Measurements from ENCODE around the gene QSOX2.

QSOX2 gene

DNA sequence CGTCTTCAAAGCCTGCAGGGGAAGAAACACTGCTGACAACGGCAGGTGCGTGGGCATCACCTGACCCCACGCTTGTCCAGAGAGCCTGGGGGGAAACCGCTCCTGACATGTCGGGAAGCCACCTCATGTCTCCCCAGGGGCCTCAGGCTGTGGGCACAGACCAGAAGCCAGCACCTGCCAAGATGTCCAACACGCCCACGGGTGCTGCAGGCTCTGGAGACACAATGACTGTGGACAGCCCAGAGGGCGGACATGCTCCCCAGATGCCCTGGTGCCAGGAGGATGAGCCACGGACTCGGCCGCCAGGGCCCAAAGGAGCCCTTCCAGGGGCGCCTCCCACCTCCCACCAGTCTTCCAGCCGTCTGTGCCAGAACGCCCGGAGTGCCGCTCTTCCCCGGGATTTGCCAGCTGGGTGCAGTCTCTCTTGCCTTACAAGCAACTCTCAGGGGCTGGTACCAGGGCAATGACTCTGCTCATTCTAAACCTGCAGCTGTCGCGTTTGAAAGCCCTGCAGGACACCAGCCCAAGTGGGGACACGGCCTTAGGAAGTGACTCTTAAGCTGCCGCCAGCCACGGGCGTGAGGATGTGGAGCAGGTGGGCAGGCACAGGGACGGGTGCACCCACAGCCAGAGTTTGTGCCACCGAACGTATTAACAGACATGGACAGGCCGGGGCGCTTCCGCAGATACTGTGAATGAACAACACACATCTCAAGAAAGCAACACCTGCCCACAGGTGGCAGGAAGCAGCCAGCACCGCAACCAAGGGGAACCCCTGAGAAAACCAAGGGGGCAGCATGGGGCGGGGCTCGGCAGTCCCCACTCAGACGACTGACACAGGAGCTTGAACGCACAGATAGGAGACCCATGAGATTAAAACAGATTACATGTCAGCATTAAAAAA, 33.9 kb downstream of the QSOX2 start:
- Histone ChIP-seq H3K9ac (ENCODE audit: low read depth, low read length) (no peak overlapping the region), H3K9me3 (ENCODE audit: control insufficient read depth, insufficient read depth, low read length) (no peaks in the 10 kb centered on the region), H3K4me3 (ENCODE audit: low read depth, low read length) (no peak overlapping the region), H3K4me1 (ENCODE audit: control insufficient read depth, insufficient read depth, low read length) (peaks cover 3% of the 10 kb centered on the region), H3K27me3 (ENCODE audit: control insufficient read depth, insufficient read depth, low read length) (no peaks in the 10 kb centered on the region), H3K36me3 (ENCODE audit: control insufficient read depth, insufficient read depth, low read length) (peaks cover 37% of the 10 kb centered on the region)

DNA sequence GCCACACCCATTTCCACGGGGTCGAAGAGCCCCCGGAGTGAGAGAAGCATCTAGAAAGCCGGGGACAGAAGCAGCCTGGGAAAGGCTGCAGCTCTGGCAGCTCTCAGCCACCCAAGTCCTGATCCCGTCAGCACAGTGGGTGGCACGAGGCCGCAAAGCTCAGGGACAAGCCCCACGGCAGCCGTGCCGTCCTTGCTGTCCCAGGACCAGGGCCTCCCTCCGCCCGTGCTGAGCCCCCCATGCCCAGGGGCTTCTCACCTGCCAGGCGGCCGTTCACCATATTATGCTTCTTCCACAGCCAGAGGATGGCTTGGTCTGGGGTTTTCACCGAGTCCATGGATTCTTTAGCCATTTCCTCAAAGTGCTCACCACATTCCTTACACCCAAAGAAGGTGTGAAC, 34.6 kb downstream of the QSOX2 start:
- no peak overlapping the region for H3K9ac ChIP-seq (ENCODE audit: low read depth, low read length)
- peaks cover 3% of the 10 kb centered on the region for H3K4me1 ChIP-seq (ENCODE audit: control insufficient read depth, insufficient read depth, low read length)
- H3K4me3 ChIP-seq (ENCODE audit: low read depth, low read length): no peak overlapping the region
- H3K9me3 ChIP-seq (ENCODE audit: control insufficient read depth, insufficient read depth, low read length): no peaks in the 10 kb centered on the region
- peaks cover 33% of the 10 kb centered on the region for H3K36me3 ChIP-seq (ENCODE audit: control insufficient read depth, insufficient read depth, low read length)
- no peaks in the 10 kb centered on the region for H3K27me3 ChIP-seq (ENCODE audit: control insufficient read depth, insufficient read depth, low read length)

DNA sequence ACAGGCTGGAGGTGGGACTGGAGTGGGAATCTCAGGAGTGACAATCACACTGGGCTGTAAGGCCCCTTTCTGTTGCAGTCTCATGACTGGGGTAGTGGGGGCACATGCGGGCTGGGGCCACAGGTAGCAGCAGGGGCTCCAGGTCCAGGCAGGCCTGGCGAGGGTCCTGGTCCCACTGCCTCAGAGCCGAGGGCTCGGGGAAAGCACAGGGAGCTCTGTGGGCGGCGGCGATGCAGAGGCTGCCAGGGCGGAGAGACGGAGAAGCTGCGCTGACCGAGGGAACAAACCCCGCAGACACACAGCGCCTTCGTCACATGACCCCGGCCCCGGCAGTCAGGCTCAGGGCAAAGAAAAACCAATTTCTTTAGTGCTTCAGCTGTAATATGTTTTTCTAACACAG, 35.3 kb downstream of the QSOX2 start:
- Histone ChIP-seq H3K4me1 (ENCODE audit: control insufficient read depth, insufficient read depth, low read length) (peaks cover 3% of the 10 kb centered on the region), H3K9me3 (ENCODE audit: control insufficient read depth, insufficient read depth, low read length) (no peaks in the 10 kb centered on the region), H3K9ac (ENCODE audit: low read depth, low read length) (no peak overlapping the region), H3K27me3 (ENCODE audit: control insufficient read depth, insufficient read depth, low read length) (no peaks in the 10 kb centered on the region), H3K36me3 (ENCODE audit: control insufficient read depth, insufficient read depth, low read length) (peaks cover 26% of the 10 kb centered on the region), H3K4me3 (ENCODE audit: low read depth, low read length) (no peak overlapping the region)

DNA sequence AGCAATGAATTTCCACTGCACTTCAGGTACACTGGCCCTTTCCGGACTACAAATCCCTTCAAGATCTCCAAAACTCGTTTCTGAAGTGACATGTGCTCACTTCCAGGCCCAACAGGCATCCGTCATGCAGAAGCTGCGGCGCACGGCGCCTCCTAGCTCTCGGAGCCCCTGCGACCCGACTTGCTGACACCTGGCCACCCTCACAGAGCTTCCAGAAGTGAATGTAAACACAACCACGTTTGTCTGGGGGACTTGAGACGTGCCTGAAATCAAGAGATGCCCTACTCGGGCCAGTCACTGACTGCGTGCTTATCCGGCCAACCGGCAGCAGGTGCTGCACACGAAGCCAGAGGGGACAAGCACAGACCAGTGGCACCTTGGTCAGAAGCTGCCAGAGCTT, 35.8 kb downstream of the QSOX2 start:
- Histone ChIP-seq H3K4me1 (ENCODE audit: control insufficient read depth, insufficient read depth, low read length) (peaks cover 3% of the 10 kb centered on the region), H3K36me3 (ENCODE audit: control insufficient read depth, insufficient read depth, low read length) (peaks cover 23% of the 10 kb centered on the region)

DNA sequence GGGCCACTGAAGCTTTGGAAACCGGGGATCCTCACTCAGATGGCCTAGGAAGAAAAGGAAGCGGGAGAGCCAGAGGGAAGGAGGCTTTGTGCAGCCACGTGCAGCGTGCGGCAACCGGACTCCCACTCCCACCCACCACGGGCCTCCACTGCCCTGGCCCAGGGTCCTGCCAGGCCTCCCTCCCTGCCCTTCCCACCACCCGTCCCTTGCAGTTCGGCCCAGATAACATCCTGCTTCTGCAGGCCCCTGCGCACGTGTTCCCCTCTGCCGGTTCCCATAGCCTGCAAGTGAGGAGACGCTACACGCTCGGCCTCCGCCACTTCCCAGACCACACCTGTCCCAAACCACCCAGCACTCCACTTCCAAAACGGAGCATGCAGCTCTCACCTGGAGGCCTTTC, 36.4 kb downstream of the QSOX2 start:
- Histone ChIP-seq H3K9ac (ENCODE audit: low read depth, low read length) (no peak overlapping the region), H3K4me3 (ENCODE audit: low read depth, low read length) (no peak overlapping the region)

More for the DNA sequence above, 35.8 kb downstream of the QSOX2 start:
- H3K9me3 ChIP-seq (ENCODE audit: control insufficient read depth, insufficient read depth, low read length): no peaks in the 10 kb centered on the region
- peaks cover under 1% of the 10 kb centered on the region for H3K27me3 ChIP-seq (ENCODE audit: control insufficient read depth, insufficient read depth, low read length)
- no peak overlapping the region for H3K4me3 ChIP-seq (ENCODE audit: low read depth, low read length)
- H3K9ac ChIP-seq (ENCODE audit: low read depth, low read length): no peak overlapping the region

DNA sequence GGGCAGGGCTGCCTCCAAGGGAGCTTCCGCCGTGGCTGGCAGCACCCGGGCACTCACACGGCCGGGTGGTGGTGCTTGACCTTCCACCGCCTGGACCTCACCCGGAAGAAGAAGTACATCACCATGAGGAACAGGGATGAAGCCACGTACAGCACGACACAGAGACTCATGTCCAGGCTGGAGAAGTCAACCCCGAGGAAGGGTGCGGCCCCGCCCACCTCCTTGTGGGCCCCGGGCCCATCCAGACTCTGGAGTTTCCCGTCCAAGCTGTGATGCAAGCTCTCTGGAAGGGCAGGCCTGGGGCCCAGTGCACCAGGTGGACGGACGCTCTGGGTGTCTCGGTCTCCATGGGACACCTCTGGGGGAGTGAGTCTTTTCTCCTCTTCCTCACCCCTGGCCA, 36.9 kb downstream of the QSOX2 start:
- Histone ChIP-seq H3K9ac (ENCODE audit: low read depth, low read length) (no peak overlapping the region), H3K36me3 (ENCODE audit: control insufficient read depth, insufficient read depth, low read length) (peaks cover 16% of the 10 kb centered on the region)

More for the DNA sequence above, 36.4 kb downstream of the QSOX2 start:
- no peaks in the 10 kb centered on the region for H3K9me3 ChIP-seq (ENCODE audit: control insufficient read depth, insufficient read depth, low read length)
- H3K36me3 ChIP-seq (ENCODE audit: control insufficient read depth, insufficient read depth, low read length): peaks cover 18% of the 10 kb centered on the region
- peaks cover 6% of the 10 kb centered on the region for H3K27me3 ChIP-seq (ENCODE audit: control insufficient read depth, insufficient read depth, low read length)
- peaks cover 3% of the 10 kb centered on the region for H3K4me1 ChIP-seq (ENCODE audit: control insufficient read depth, insufficient read depth, low read length)

DNA sequence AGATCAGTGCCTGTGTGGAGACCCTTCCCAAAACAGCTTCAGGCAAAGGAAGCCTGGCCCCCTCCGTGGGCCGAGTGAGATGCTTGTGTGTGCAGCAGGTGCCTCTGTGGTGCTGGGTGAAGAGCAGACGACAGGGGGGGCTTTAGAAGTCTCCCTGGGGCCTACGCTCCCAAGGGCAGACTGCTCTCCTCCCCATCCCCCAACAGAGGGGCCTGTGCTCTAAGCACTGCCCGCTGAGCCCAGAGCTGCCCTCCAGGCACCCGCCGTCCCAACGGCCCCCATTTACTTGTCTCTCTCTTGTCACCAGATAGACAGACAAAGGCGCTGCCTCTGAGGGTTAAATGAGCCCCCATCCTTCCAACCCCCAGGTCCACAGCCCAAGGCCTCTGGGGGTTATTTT, 38.0 kb downstream of the QSOX2 start:
- Histone ChIP-seq H3K36me3 (ENCODE audit: control insufficient read depth, insufficient read depth, low read length) (peaks cover 16% of the 10 kb centered on the region), H3K9me3 (ENCODE audit: control insufficient read depth, insufficient read depth, low read length) (no peaks in the 10 kb centered on the region), H3K9ac (ENCODE audit: low read depth, low read length) (peak overlapping the region; percentile 37), H3K27me3 (ENCODE audit: control insufficient read depth, insufficient read depth, low read length) (peaks cover 20% of the 10 kb centered on the region), H3K4me3 (ENCODE audit: low read depth, low read length) (no peak overlapping the region), H3K4me1 (ENCODE audit: control insufficient read depth, insufficient read depth, low read length) (peaks cover 3% of the 10 kb centered on the region)

More for the DNA sequence above, 36.9 kb downstream of the QSOX2 start:
- peaks cover 3% of the 10 kb centered on the region for H3K4me1 ChIP-seq (ENCODE audit: control insufficient read depth, insufficient read depth, low read length)
- no peak overlapping the region for H3K4me3 ChIP-seq (ENCODE audit: low read depth, low read length)
- no peaks in the 10 kb centered on the region for H3K9me3 ChIP-seq (ENCODE audit: control insufficient read depth, insufficient read depth, low read length)
- H3K27me3 ChIP-seq (ENCODE audit: control insufficient read depth, insufficient read depth, low read length): peaks cover 11% of the 10 kb centered on the region

DNA sequence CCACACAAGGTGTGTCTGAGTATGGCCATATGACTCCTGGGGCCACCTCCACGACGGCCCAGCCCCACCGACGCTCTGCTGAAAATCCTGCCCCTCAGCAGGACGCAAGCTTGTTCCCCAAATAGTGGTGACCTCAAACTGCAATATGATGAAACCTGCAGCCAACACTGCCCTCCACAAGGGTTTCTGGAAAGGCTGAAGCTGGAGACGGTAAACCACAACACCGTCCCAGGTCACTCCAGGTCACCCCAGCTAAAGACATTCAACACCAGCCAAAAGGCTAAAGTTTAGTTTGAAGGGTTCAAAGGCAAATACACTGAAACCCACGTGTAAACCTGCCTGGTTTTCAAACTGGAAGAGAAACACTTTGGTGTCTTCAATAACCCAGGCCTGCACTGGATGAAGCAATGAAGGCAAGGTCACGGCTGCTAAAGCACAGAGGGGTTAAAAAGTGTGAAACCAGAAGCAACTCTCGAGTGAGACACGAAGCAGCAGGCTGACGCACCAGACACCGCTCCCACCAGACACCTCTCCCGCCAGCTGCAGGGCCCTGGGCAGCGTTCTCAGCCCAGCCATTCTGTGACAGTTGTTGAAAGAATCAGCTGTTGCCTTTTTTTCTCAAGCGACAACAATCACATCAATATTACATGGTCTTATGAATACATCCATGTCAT, 38.9 kb downstream of the QSOX2 start:
- Histone ChIP-seq H3K4me3 (ENCODE audit: low read depth, low read length) (no peak overlapping the region), H3K36me3 (ENCODE audit: control insufficient read depth, insufficient read depth, low read length) (peaks cover 14% of the 10 kb centered on the region), H3K9me3 (ENCODE audit: control insufficient read depth, insufficient read depth, low read length) (no peaks in the 10 kb centered on the region), H3K27me3 (ENCODE audit: control insufficient read depth, insufficient read depth, low read length) (peaks cover 26% of the 10 kb centered on the region), H3K9ac (ENCODE audit: low read depth, low read length) (no peak overlapping the region), H3K4me1 (ENCODE audit: control insufficient read depth, insufficient read depth, low read length) (peaks cover 3% of the 10 kb centered on the region)

DNA sequence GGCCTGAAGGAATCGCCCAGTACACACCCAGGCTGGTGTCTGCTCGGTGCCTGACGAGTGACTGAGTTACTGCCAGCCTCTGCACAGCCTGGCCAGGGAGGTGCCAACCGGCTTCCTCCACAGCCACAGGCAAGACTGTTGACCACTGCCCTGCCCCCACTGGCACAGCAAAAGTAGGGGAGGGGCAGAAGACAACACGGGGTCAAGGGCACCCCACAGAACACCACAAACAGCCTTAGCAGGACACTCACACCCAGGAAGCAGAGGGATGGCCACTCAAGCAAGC, 40.0 kb downstream of the QSOX2 start:
- H3K4me3 ChIP-seq (ENCODE audit: low read depth, low read length): no peak overlapping the region
- H3K27me3 ChIP-seq (ENCODE audit: control insufficient read depth, insufficient read depth, low read length): peaks cover 36% of the 10 kb centered on the region
- H3K4me1 ChIP-seq (ENCODE audit: control insufficient read depth, insufficient read depth, low read length): peaks cover 3% of the 10 kb centered on the region
- no peak overlapping the region for H3K9ac ChIP-seq (ENCODE audit: low read depth, low read length)
- no peaks in the 10 kb centered on the region for H3K9me3 ChIP-seq (ENCODE audit: control insufficient read depth, insufficient read depth, low read length)
- peaks cover 8% of the 10 kb centered on the region for H3K36me3 ChIP-seq (ENCODE audit: control insufficient read depth, insufficient read depth, low read length)

DNA sequence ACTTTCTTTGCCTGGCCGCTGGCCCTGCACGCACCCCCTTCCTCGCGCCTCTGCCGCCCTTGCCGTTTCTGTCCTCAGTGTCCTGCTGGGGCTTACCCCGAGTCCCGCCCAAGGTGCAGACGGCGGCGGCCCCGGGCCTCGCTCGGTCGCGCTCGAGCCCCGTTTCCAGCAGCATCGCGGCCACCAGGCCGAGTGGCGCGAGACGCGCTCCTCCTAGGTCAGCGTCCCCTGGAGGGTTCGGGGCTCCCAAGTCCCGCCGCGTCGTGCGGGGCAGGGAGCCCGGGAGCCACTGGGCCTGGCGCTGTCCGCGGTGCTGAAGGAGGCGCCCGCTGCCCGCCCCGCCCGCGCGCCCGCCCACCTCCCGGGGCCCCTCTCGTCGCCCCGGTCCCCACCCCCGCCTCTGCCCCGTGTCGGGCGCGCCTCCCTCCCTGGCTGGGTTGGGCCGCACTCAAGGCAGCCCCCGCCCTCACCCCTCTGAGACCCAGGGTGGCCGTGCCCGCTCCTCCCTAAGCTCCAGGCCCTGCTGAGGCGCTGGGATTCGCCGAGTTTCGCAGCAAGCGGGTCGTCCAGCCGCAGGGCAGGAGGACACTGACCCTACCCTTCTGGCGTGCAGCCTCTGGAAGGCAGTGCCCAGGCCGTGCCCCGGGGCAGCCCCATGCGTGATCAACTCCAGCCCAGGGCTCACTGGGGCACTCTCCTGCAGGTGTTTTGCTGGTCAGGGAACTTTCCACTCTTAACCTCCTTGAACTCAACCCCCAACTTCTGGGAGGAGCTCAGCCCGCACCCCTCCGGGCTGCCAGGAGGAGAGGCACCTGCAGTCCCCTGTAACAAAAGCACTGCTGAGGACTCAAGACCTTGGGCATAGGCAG, 40.5 kb downstream of the QSOX2 start, which contains the start of gene LHX3:
TSS of gene LHX3 (minus strand) at position 291 of the 869 bp plus-strand sequence. CDS start at position 175, 116 bp downstream.
- peaks cover 3% of the 10 kb centered on the region for H3K4me1 ChIP-seq (ENCODE audit: control insufficient read depth, insufficient read depth, low read length)
- H3K9ac ChIP-seq (ENCODE audit: low read depth, low read length): no peak within 1 kb of the TSS
- H3K27me3 ChIP-seq (ENCODE audit: control insufficient read depth, insufficient read depth, low read length): peaks cover 42% of the 10 kb centered on the region
- peaks cover 8% of the 10 kb centered on the region for H3K36me3 ChIP-seq (ENCODE audit: control insufficient read depth, insufficient read depth, low read length)
- H3K9me3 ChIP-seq (ENCODE audit: control insufficient read depth, insufficient read depth, low read length): no peaks in the 10 kb centered on the region
- peak within 1 kb of the TSS; percentile 8 for H3K4me3 ChIP-seq (ENCODE audit: low read depth, low read length)

DNA sequence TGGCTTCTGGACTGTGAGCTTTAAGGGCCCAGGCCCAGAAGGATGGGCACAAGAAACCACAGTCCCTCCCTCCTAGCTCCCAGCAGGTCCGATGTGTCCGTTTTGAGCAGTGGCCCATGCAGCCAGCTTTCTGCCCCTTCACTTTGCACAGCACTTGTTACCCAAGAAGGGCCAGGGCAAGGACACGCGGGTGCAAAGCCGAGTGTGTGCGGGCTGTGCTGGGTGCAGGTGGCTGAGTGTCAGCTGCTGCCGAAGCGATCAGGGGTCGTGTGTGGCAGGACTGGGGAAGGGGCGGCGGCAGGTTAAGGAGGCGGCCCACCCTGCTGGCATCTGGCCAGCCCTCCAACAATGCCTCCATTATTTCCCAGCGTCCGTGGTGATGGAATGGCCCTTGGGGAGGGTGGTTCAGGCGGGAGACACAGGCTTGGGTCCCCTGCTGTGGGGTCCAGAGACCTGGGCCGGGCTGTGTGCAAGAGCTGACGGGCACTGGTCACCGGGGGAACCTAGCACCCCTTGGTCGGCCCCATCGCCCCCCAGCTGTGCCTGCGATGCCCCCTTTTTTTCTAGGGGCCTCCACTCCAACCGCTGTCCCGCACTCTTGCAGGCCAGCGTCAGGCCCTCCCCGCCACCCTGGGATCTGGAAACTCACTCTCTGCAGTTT, 41.3 kb downstream of the QSOX2 start:
- H3K4me3 ChIP-seq (ENCODE audit: low read depth, low read length): peak overlapping the region; percentile 8
- peaks cover 5% of the 10 kb centered on the region for H3K36me3 ChIP-seq (ENCODE audit: control insufficient read depth, insufficient read depth, low read length)
- H3K9ac ChIP-seq (ENCODE audit: low read depth, low read length): no peak overlapping the region
- H3K4me1 ChIP-seq (ENCODE audit: control insufficient read depth, insufficient read depth, low read length): peaks cover 3% of the 10 kb centered on the region
- no peaks in the 10 kb centered on the region for H3K9me3 ChIP-seq (ENCODE audit: control insufficient read depth, insufficient read depth, low read length)
- H3K27me3 ChIP-seq (ENCODE audit: control insufficient read depth, insufficient read depth, low read length): peaks cover 50% of the 10 kb centered on the region

Data from iPS-15b (cell line).